GM19193 (cell line): ENCODE results near the gene SLCO6A1.

Source experiments
- POLR2A ChIP-seq: IDR thresholded peaks from 4 replicates; pipeline ENCODE4 v1.6.1; 2011; ENCODE audit not compliant: insufficient read depth, insufficient read length; ENCODE audit errors: extremely low read depth

Gene SLCO6A1

DNA sequence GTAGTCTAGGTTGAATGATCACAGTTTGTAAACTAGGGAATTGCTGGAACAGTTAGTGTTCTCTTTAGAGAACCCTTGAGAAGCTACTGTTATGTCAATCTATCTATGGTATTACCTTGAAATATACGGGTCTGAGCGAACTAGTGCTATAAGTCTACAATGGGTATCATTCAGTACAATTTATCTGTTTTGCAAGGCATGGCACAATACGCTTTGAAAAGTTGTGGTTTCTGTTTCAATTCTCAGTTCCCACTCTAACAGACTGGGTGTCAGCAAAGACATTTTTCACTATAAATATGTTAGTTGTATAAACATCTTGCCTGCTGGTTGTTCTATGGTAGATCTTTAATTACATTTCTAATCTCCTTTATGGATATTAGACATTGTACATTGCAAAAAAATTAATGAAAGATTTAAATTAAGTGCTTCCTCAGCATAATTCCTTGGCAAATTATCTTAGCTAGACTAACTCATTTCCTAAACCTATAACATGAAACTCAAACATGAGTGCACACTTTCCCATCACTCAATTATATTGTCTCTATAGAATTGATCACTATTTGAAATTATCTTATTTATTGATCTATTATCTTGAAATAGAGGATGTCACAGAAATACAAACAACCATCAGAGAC lies 24.9 kb upstream of the SLCO6A1 start:
- no peak for TF ChIP-seq POLR2A

DNA sequence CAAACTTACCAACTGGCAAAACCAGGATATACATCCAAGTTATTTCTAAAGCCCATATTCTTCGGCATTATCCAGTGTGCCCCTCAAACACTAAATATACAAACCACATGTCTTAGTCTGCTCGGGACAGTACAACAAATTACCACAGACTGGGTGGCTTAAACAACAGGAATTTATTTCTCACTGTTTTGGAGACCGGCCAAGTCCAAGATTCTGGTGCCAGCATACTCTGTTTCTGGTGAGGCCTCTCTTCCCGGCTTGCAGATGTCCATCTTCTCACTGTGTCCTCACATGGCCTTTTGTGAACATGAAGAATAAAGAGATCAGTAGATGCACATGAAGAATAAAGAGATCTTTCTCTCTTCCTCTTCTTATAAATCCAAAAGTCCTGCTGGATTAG lies 12.9 kb upstream of the SLCO6A1 start:
- TF ChIP-seq POLR2A: no peak

DNA sequence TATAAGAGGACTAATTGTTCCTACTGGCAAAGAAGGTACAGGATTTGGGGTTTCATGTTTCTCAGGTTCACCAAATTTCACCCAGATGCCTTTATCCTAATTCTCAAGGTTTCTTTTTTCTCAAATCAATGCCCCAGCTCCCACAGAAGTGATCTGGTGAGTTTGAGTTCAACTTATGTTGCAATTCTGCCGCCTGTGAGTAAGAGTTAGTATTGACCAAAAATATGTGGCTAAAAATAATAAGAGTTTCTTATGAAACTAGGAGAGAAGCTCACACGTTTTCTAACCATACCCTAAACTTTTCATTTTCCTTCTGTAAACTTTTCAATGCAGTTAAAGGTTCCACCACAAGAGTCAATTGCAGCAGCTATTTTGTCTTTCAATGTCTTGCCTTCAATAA lies 15.1 kb downstream of the SLCO6A1 start:
- TF ChIP-seq POLR2A: no peak

DNA sequence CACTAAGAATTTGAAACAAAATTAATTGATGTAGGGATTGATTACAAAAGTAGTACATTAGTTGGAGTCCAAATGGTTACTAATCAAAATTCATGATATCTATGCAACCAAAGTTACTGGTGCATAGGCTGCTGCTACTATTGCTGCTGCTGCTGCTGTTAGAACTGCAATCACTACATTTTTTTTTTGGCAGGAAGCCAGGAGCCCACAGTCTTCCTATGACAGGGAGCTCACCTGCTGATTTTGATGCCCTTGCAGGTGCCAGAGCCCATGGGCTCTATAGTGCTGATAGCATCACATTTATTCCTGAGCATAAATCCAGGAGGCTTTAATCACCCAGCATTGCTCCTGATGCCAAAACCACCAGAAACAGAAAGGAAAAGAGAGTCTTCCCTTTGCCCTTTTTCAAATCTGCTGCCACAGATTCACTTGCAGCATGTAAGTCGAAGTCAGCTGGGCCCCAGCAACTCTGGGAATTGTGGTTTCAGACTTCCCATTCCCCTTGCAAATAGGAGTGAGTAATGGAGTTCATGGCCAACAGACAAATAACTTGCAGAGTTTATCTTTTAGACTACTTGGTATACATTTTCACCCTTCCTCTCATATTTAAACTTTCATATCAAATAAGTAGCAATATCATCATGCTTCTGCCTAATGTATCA lies 17.6 kb downstream of the SLCO6A1 start:
- TF ChIP-seq POLR2A: no peak

DNA sequence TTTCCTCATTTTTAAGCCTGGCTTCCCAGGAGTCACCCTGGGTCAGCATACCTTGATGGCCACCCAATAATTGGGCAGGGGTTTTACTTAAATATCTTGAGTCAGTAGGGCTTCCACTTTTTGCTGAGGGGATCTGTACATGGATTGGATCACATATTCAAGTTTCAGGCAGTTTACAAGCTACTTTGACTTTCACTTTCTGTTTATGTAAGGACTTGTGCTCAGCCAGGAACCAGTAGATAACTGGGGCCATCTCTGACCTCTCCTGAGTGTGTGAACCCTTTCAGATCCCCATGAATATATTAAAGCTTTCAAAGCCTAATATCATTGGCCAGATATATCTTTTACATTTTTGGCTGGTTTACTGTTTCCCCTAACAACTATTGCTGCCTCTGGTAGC lies 45.1 kb downstream of the SLCO6A1 start:
- TF ChIP-seq POLR2A: no peak

DNA sequence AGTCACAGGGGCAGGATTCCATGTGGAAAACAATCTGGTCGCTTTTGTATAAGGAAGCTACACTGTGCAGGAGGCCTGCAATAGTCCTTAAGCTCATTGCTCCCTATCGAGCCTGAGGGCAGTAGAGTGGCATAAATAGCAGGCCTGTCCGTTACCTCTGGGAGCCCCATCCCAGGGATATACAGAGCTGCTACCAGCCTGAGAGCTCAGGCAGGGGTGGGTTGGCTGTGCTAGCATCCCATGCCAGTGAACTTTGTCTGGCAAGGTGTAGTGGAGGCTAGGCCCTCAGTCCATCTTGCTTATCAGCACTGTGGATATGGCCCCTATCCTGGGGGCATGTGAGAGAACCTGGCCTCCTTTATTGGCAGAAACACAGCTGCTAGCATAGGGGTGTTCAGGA lies 47.7 kb downstream of the SLCO6A1 start:
- TF ChIP-seq POLR2A: no peak

DNA sequence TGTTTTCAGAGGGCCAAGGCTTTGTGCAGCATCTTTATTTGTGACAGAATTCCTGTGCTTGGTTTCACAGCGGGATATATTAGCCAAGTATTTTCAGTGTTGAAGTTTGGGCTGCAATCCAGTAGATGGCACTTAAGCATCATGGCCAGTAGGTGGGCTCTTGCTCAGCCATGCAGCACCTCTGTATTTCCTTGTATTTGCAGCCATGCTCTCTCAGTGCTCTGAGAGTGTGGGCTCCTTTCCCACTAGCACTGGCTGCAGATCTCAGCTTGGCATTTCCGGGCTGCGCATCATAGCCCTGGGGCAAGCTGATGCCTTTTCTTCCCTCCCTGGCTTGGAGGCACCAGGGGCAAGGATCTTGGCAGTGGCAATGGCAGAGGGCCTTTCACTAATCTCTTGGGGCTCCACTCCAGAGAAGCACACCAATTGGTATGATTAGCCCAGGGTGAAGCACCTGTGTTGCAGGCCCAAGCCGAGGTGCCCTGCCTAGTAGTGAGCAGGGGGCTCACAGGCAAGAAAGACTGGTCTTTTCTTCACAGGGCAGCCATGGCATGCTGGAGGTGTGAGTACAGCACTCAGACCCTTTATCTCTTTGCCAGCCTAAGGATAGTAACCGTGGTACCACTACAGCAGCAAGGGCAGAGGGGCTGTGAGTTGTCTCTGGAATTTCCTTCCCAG lies 48.3 kb downstream of the SLCO6A1 start:
- TF ChIP-seq POLR2A: no peak

DNA sequence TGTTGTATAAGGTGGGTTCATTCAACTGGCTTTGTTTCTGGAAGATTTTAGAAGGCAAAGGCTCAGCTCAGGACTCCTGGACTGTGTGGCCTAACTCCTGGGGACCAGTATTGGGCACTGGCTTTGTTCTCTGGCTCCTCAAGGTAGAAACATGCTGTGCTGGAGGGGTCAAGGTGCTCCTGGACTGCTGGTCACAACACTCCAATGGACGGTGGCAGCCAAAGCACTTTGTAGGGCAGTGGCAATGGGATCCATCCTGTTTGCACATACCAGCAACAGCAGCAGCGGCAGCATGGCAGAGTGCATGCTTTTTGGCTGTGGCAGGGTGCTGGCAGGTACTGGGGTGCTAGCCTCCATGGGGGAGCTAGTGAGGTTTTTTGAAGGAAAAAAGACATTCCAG lies 65.3 kb downstream of the SLCO6A1 start:
- TF ChIP-seq POLR2A: no peak

DNA sequence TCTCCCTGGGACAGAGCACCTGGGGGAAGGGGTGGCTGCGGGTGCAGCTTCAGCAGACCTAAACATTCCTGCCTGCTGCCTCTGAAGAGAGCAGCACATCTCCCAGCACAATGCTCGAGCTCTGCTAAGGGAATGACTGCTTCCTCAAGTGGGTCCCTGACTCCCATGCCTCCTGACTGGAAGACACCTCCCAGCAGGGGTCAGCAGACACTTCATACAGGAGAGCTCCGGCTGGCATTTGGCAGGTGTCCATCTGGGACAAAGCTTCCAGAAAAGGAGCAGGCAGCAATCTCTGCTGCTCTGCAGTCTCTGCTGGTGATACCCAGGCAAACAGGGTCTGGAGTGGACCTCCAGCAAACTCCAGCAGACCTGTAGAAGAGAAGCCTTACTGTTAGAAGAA lies 77.2 kb downstream of the SLCO6A1 start:
- no peak for TF ChIP-seq POLR2A

DNA sequence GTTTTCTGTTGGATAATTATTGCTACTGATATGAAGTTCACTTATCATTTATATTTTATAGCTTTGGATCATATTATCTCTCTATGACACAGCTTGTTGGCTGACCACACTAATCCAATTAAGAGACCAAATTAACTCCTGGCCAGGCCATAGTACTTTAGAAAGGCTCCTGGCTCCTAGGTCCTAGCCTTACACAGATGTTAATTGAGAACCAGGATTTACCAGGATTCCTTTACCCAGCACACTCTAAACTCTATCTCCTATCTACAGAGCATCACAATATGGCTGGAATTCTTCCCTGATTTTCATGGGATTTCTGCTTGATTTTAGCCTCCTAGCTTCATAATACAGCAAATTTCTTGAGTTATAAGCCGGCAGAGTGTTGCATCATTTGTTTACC lies 80.3 kb downstream of the SLCO6A1 start:
- no peak for TF ChIP-seq POLR2A

DNA sequence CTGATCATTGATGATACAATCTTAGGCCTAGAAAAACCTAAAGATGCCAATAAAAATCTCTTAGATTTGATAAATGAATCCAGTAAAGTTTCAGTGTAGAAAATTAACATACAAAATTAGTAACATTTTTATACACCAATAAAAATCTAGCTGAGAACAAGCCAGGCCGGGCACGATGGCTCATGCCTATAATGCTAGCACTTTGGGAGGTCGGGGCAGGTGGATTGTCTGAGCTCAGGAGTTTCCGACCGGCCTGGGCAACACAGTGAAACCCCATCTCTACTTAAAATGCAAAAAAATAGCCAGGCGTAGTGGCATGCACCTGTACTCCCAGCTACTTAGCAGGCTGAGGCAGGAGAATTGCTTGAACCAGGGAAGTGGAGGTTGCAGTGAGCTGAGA lies 84.4 kb downstream of the SLCO6A1 start:
- no peak for TF ChIP-seq POLR2A

DNA sequence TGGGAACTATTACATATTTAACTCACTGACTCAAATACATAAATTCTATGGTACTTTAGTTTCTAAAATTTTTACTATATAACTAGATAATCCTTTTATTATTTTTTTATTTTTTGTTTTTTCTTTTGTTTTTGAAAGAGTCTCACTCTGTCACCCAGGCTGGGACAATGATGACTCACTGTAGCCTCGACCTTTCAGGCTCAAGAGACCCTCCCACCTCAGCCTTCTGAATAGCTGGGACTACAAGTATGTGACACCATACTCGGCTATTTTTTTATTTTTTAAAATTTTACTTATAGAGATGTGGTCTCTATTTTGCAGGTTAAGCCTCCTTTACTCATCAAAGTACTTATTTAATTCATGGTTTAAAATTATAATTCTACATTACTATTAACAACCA lies 110.6 kb downstream of the SLCO6A1 start:
- TF ChIP-seq POLR2A: no peak

DNA sequence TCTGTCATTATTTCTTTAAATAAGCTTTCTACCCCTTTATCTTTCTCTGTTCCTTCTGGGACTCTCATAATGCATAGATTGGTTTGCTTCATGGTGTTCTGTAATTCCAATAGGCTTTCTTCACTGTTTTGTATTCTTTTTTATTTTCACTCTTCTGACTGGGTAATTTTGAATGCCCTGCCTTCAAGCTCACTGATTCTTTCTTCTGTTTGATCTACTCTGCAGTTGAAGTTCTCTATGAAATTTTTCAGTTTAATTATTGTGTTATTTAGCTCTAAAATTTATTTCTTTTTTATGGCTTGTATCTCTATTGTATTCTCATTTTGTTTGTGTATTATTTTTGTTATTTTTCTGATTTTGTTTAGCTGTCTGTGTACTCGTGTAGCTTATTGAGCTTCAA lies 113.4 kb downstream of the SLCO6A1 start:
- TF ChIP-seq POLR2A: no peak

DNA sequence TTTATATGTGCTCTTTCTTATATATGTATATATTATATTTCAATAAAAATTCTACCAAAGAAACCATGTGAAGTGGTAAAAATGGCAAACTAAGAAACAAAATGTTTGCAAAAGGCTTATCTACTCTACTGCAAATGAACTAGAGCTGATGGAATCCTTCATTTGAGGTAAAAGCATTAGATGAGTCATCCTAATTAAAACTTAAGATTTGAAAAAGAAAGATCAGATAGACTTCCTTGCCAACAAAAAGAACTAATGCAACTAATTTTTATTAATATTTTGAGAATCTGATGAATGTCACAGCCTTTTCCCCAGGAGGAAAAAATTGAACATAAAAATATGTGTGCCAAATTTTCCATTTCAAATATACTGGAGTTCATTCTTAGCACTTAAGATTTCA lies 118.6 kb downstream of the SLCO6A1 start:
- no peak for TF ChIP-seq POLR2A

DNA sequence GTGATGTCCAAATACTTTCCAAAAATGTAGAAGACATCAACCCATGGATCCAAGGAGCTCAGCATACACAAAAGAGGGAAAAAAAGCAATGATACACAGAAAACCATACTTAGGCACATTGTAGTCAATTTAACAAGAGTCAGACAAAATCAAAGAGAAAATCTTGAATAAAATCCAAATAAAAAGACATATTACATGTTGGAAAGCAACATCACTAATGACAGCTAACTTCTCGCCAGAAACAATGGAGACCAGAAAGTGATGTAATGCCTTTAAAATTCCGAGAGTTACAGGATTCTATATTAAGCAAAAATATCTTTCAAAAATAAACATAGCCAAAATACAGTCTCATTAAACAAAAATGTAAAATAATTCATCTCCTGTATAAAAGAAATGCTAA lies 122.9 kb downstream of the SLCO6A1 start:
- no peak for TF ChIP-seq POLR2A

DNA sequence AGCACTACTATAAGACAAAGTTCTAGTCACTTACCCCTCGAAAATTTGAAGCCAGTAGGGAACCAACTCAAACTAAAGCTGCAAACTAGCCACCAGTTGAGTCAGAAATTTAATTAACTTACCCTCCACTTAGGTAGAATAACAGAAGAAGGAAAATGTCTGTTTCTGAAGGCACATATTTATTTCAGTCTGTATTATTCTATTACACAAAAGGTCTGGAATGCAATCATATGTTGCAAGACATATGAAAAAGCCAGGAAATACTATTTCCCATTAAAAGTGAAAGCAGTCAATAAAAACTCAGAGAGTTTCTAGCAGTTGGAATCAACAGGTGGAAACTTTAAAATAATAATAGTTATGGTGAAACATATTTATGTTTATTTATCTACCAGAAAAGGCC lies 123.5 kb downstream of the SLCO6A1 start:
- no peak for TF ChIP-seq POLR2A
